ENCODE measurements around the gene MRTFB. TPM values are rescaled to one million over a fixed set of nuclear protein-coding genes. Genes with fewer than 3 reads are reported as not detected.

MRTFB gene
- total and polyA plus RNA-seq, 2 donors (not counting 3 experiments of a cell fraction or from before 2014, with no cell fraction given) = 19.6 to 49.5 TPM

GRCh38 chr16:14292051-14292825 lies 221.1 kb downstream of the MRTFB start:
- TF ChIP-seq FOS (IDR thresholded peaks at IDR 0.05; ENCODE audit: borderline replicate concordance, insufficient read depth, low read length) (no peak), EZH2 (IDR thresholded peaks at IDR 0.05; ENCODE audit: borderline replicate concordance, low read depth, low read length, severe bottlenecking) (no peak), JUN (IDR thresholded peaks at IDR 0.05; ENCODE audit: borderline replicate concordance, insufficient read depth, insufficient read length, low read depth) (no peak), POLR2A (IDR thresholded peaks at IDR 0.05; ENCODE audit: low read depth, low read length) (no peak), GATA2 (IDR thresholded peaks at IDR 0.05; ENCODE audit: insufficient read depth, insufficient read length, low read depth, low read length) (no peak), CTCF (IDR thresholded peaks at IDR 0.05; ENCODE audit: extremely low read depth in 1 of 2, insufficient read depth in 1 of 2, low read depth in 1 of 2, low read length in 2 of 2) (no peak), MYC (IDR thresholded peaks at IDR 0.05; ENCODE audit: low read depth, low read length) (no peak), POLR2AphosphoS5 (IDR thresholded peaks at IDR 0.05; ENCODE audit: insufficient read depth, low read depth, low read length) (no peak), MAX (IDR thresholded peaks at IDR 0.05; ENCODE audit: insufficient read depth, insufficient read length) (no peak)
- ChIA-PET POLR2A (no interaction called here), CTCF (interaction anchor here (3.4 kb wide), 1 partner anchor 368 kb away, joined by 12 read pairs; no protein-coding TSS in a partner anchor)
- no peak overlapping the region for H2AFZ ChIP-seq (ENCODE audit: low read depth, low read length)
- no peak overlapping the region for H3K9ac ChIP-seq (replicated peaks; ENCODE audit: extremely low read depth, insufficient read depth, low read length)
- no peaks in the 10 kb centered on the region for H4K20me1 ChIP-seq (replicated peaks; ENCODE audit: control insufficient read depth, extremely low read depth, insufficient read depth, low read length)
- FAIRE-seq (no peak), DNase-seq (ENCODE audit: low read depth, low spot score) (no peak)
- intact Hi-C loops (cut with micrococcal nuclease) (no loop called here), dilution Hi-C loops (cut with MboI; ENCODE audit: extremely low pct_ligation_motif_present, low sequenced_read_pairs) (no loop called here)
- no peaks in the 10 kb centered on the region for H3K79me2 ChIP-seq (ENCODE audit: control insufficient read depth, insufficient read depth, low read length)
- H3K4me1 ChIP-seq (ENCODE audit: control insufficient read depth, extremely low read depth, insufficient read depth, low read length) = no peaks in the 10 kb centered on the region
- H3K9me3 ChIP-seq (replicated peaks; ENCODE audit: control insufficient read depth, insufficient read depth, low read length) = no peaks in the 10 kb centered on the region
- H3K4me3 ChIP-seq (replicated peaks in 1 of 3; ENCODE audit: insufficient read depth in 1 of 3, low read depth in 1 of 3, low read length in 3 of 3) = no peak overlapping the region
- no TSS peak for BruUV-seq (replicated peaks)
- H3K36me3 ChIP-seq (ENCODE audit: control insufficient read depth in 2 of 2, extremely low read depth in 1 of 2, insufficient read depth in 2 of 2, low read length in 2 of 2) = no peaks in the 10 kb centered on the region
- H3K27ac ChIP-seq (ENCODE audit: insufficient read depth, low read depth, low read length) = no peak overlapping the region
- H3K27me3 ChIP-seq (ENCODE audit: control insufficient read depth in 2 of 2, insufficient read depth in 2 of 2, low read length in 2 of 2) = no peaks in the 10 kb centered on the region
- H3K9me1 ChIP-seq (replicated peaks; ENCODE audit: control insufficient read depth, extremely low read depth, insufficient read depth, low read length) = no peaks in the 10 kb centered on the region
- H3K4me2 ChIP-seq (ENCODE audit: insufficient read depth, low read length) = no peak overlapping the region

Measured in endothelial cell of umbilical vein (primary cell).